IMR-90 (cell line): ENCODE data around the gene SLC9A5. TPM values are rescaled to one million over a fixed set of nuclear protein-coding genes. Genes with fewer than 3 reads are reported as not detected.

Experiments
- ATAC-seq: fragments of 200-7000 bp; cut with Tn5 transposase; 2 replicates; pipeline ENCODE4 v1.9.1; 2020; ENCODE audit warnings: low read depth, mild to moderate bottlenecking, moderate library complexity
- BruUV-seq: library from RNA; stranded (reverse); fragments of 400-500 nt; replicated peaks from 2 replicates; lab custom pipeline; 2021; lab: Mats Ljungman, UMichigan
- CTCF ChIA-PET: fragments of 300-600 bp; formaldehyde crosslinking; extraction: SDS; loops from one replicate; lab custom pipeline; 2021; ENCODE audit warnings: antibody characterized with exemption; lab: Yijun Ruan, JAX
- POLR2A ChIA-PET: fragments of 300-600 bp; sonication (Branson Sonifier 250); formaldehyde crosslinking; loops from one replicate; lab custom pipeline; 2022; ENCODE audit warnings: antibody characterized with exemption; ENCODE audit not compliant: unreplicated experiment; lab: Charles Lee
- DNase-seq: peaks from one replicate; pipeline ENCODE4 v3.0.0; 2013
- H2AFZ ChIP-seq: replicated peaks from 2 replicates; pipeline ENCODE3; 2013; ENCODE audit warnings: low read length, mild to moderate bottlenecking; ENCODE audit not compliant: poor library complexity
- H2AK5ac ChIP-seq: 2 replicates; pipeline ENCODE4 v1.6.1; 2013; ENCODE audit warnings: low read depth, low read length, inconsistent platforms
- H2AK9ac ChIP-seq: replicated peaks from 2 replicates; pipeline ENCODE3; 2013; ENCODE audit warnings: mild to moderate bottlenecking, low read depth, low read length, moderate library complexity; ENCODE audit not compliant: poor library complexity
- H2BK120ac ChIP-seq: 2 replicates; pipeline ENCODE4 v1.6.1; 2013; ENCODE audit warnings: low read depth, low read length, inconsistent platforms
- H2BK15ac ChIP-seq: 3 replicates; pipeline ENCODE4 v1.6.1; 2013; ENCODE audit warnings: low read depth, low read length, inconsistent platforms
- H2BK20ac ChIP-seq: 2 replicates; pipeline ENCODE4 v1.6.1; 2013; ENCODE audit warnings: low read depth, mild to moderate bottlenecking, inconsistent platforms, low read length, moderate library complexity
- H2BK5ac ChIP-seq: 2 replicates; pipeline ENCODE4 v1.6.1; 2013; ENCODE audit warnings: mild to moderate bottlenecking, low read depth, low read length, inconsistent platforms; ENCODE audit not compliant: poor library complexity, severe bottlenecking
- H3K14ac ChIP-seq: replicated peaks from 2 replicates; pipeline ENCODE4 v1.6.1; 2013; ENCODE audit warnings: low read depth, low read length, inconsistent platforms
- H3K18ac ChIP-seq: 2 replicates; pipeline ENCODE4 v1.6.1; 2013; ENCODE audit warnings: low read depth, low read length, control low read depth
- H3K23ac ChIP-seq: 2 replicates; pipeline ENCODE4 v1.6.1; 2013; ENCODE audit warnings: low read depth, low read length, inconsistent platforms
- H3K27ac ChIP-seq: 2 replicates; pipeline ENCODE4 v1.5.1; 2013; ENCODE audit warnings: mild to moderate bottlenecking, control low read depth, low read length; ENCODE audit not compliant: insufficient read depth
- H3K27me3 ChIP-seq: 2 replicates; pipeline ENCODE4 v1.6.1; 2013; ENCODE audit warnings: low read length; ENCODE audit not compliant: control insufficient read depth, insufficient read depth
- H3K36me3 ChIP-seq: 2 replicates; pipeline ENCODE4 v1.6.1; 2013; ENCODE audit warnings: low read length, mixed read lengths; ENCODE audit not compliant: control insufficient read depth, insufficient read depth
- H3K4ac ChIP-seq: 2 replicates; pipeline ENCODE4 v1.6.1; 2013; ENCODE audit warnings: low read depth, low read length, inconsistent platforms
- H3K4me1 ChIP-seq: 2 replicates; pipeline ENCODE4 v1.6.1; 2013; ENCODE audit warnings: low read length, mixed read lengths; ENCODE audit not compliant: control insufficient read depth, insufficient read depth
- H3K4me2 ChIP-seq: 2 replicates; pipeline ENCODE4 v1.6.1; 2013; ENCODE audit warnings: low read depth, mild to moderate bottlenecking, control low read depth, low read length, moderate library complexity
- H3K4me3 ChIP-seq: 2 replicates; pipeline ENCODE4 v1.5.1; 2013; ENCODE audit warnings: low read depth, mild to moderate bottlenecking, control low read depth, low read length, moderate library complexity; ENCODE audit not compliant: insufficient read depth
- H3K56ac ChIP-seq: 2 replicates; pipeline ENCODE4 v1.6.1; 2013; ENCODE audit warnings: low read length, inconsistent platforms; ENCODE audit not compliant: insufficient read depth; ENCODE audit errors: extremely low read depth
- H3K79me1 ChIP-seq, 2 experiments: 2 replicates each; pipeline ENCODE4 v1.6.1; 2013; ENCODE audit warnings: low read length in 2 of 2, inconsistent platforms in 1 of 2, low read depth in 1 of 2
- H3K9ac ChIP-seq: 2 replicates; pipeline ENCODE4 v1.6.1; 2013; ENCODE audit warnings: low read depth, low read length, control low read depth
- H3K9me1 ChIP-seq: 2 replicates; pipeline ENCODE4 v1.6.1; 2013; ENCODE audit warnings: low read length, inconsistent platforms; ENCODE audit not compliant: insufficient read depth
- H3K9me3 ChIP-seq: 2 replicates; pipeline ENCODE4 v1.6.1; 2013; ENCODE audit warnings: low read length; ENCODE audit not compliant: control insufficient read depth, insufficient read depth
- H4K20me1 ChIP-seq: 2 replicates; pipeline ENCODE4 v1.6.1; 2013; ENCODE audit warnings: low read length, inconsistent platforms; ENCODE audit not compliant: insufficient read depth
- H4K5ac ChIP-seq: 2 replicates; pipeline ENCODE4 v1.6.1; 2013; ENCODE audit warnings: mild to moderate bottlenecking, low read depth, low read length, control low read depth
- H4K8ac ChIP-seq, 2 experiments: 2 replicates each; pipeline ENCODE4 v1.6.1; 2013; ENCODE audit warnings: low read depth in 2 of 2, low read length in 2 of 2, control low read depth in 1 of 2, inconsistent platforms in 1 of 2
- H4K91ac ChIP-seq: 2 replicates; pipeline ENCODE4 v1.6.1; 2013; ENCODE audit warnings: low read depth, low read length, inconsistent platforms; ENCODE audit not compliant: insufficient read depth
- BHLHE40 ChIP-seq: fragments of 150-350 bp; IDR thresholded peaks from 2 replicates; pipeline ENCODE4 v1.6.1; 2016; ENCODE audit warnings: mild to moderate bottlenecking, low read depth, low read length
- CEBPB ChIP-seq: IDR thresholded peaks from 2 replicates; pipeline ENCODE4 v1.6.1; 2012; ENCODE audit warnings: low read depth, low read length, improper control_type of control experiment
- CHD1 ChIP-seq: IDR thresholded peaks from 2 replicates; pipeline ENCODE4 v1.6.1; 2012; ENCODE audit warnings: low read depth, low read length, improper control_type of control experiment
- FOS ChIP-seq: fragments of 150-350 bp; IDR thresholded peaks from 2 replicates; pipeline ENCODE4 v1.6.1; 2016; ENCODE audit warnings: low read depth, low read length
- MAFK ChIP-seq: IDR thresholded peaks from 2 replicates; pipeline ENCODE4 v1.6.1; 2012; ENCODE audit warnings: low read depth, low read length, improper control_type of control experiment
- MAZ ChIP-seq: IDR thresholded peaks from 2 replicates; pipeline ENCODE4 v1.6.1; 2012; ENCODE audit warnings: low read depth, mild to moderate bottlenecking, low read length, improper control_type of control experiment, moderate library complexity, borderline replicate concordance
- MXI1 ChIP-seq: IDR thresholded peaks from 2 replicates; pipeline ENCODE4 v1.6.1; 2012; ENCODE audit warnings: low read depth, mild to moderate bottlenecking, low read length, moderate library complexity, borderline replicate concordance
- NFE2L2 ChIP-seq: fragments of 150-350 bp; IDR thresholded peaks from 2 replicates; pipeline ENCODE4 v1.6.1; 2016; ENCODE audit warnings: low read depth, mild to moderate bottlenecking, low read length
- POLR2A ChIP-seq: IDR thresholded peaks from 2 replicates; pipeline ENCODE4 v1.6.1; 2012; ENCODE audit warnings: mild to moderate bottlenecking, low read depth, low read length
- RAD21 ChIP-seq: IDR thresholded peaks from 2 replicates; pipeline ENCODE4 v1.6.1; 2012; ENCODE audit warnings: low read length, improper control_type of control experiment
- RCOR1 ChIP-seq: IDR thresholded peaks from 2 replicates; pipeline ENCODE4 v1.6.1; 2012; ENCODE audit warnings: mild to moderate bottlenecking, low read length, improper control_type of control experiment; ENCODE audit not compliant: insufficient replicate concordance
- RFX5 ChIP-seq: IDR thresholded peaks from 2 replicates; pipeline ENCODE4 v1.8.0; 2012; ENCODE audit warnings: low read depth, mild to moderate bottlenecking, low read length, moderate library complexity
- SMC3 ChIP-seq: fragments of 150-350 bp; IDR thresholded peaks from 2 replicates; pipeline ENCODE4 v1.6.1; 2016; ENCODE audit warnings: low read depth, mild to moderate bottlenecking, antibody characterized with exemption, low read length, moderate library complexity
- WGBS, 2 experiments: methylation state at CpG; one replicate each; pipeline versions ENCODE4 v1.1.5 to v1.1.7; 2013; ENCODE audit warnings: missing lambda C conversion rate in 2 of 2; ENCODE audit not compliant: insufficient read length in 1 of 2; ENCODE audit errors: extremely low coverage in 2 of 2; 5-methylcytosine and 5-hydroxymethylcytosine counted together
- dilution Hi-C: fragments of 300-500 bp; cut with HindIII; formaldehyde crosslinking; loops from one replicate; pipeline ENCODE4 v1.14.3; 2018; ENCODE audit warnings: low sequenced_read_pairs; ENCODE audit not compliant: unreplicated experiment
- in situ Hi-C: fragments of 300-500 bp; cut with MboI; formaldehyde crosslinking; loops from 3 replicates; pipeline ENCODE4 v1.14.3; 2019; ENCODE audit warnings: low sequenced_read_pairs, inconsistent platforms, mixed read lengths
- intact Hi-C: fragments of 100-400 bp; cut with micrococcal nuclease; formaldehyde crosslinking; loops from 2 replicates; pipeline ENCODE4 v1.10.0; 2022
- polyA plus RNA-seq, 3 experiments: library from polyadenylated mRNA; depleted of rRNA; stranded (reverse); fragments of >200 nt; gene quantifications; 2 replicates each; pipeline ENCODE4 v1.2.3, GENCODE V29; 2012; ENCODE audit warnings: low replicate concordance in 1 of 3
- total RNA-seq: library from RNA; depleted of rRNA; stranded (reverse); fragments of >200 nt; gene quantifications from 2 replicates; pipeline ENCODE4 v1.2.3, GENCODE V29; 2012
- TF ChIP-seq, protein P1 (sequence below): conservative IDR thresholded peaks from 2 replicates; pipeline ENCODE4 v1.5.1; 2012; ENCODE audit warnings: mild to moderate bottlenecking, low read depth, low read length, improper control_type of control experiment
- TF ChIP-seq, protein P2 (sequence below): fragments of 150-350 bp; IDR thresholded peaks from 2 replicates; pipeline ENCODE4 v1.6.1; 2017; ENCODE audit warnings: mild to moderate bottlenecking, antibody characterized with exemption, low read length, low read depth
- TF ChIP-seq, protein P3 (sequence below): fragments of 150-350 bp; IDR thresholded peaks from 2 replicates; pipeline ENCODE4 v1.6.1; 2016; ENCODE audit warnings: low read depth, mild to moderate bottlenecking, low read length, moderate library complexity, borderline replicate concordance

SLC9A5 gene
- total and polyA plus RNA-seq, 2 of the 4 experiments (the other 2 are of a cell fraction), result 1.8 to 5.7 TPM

DNA sequence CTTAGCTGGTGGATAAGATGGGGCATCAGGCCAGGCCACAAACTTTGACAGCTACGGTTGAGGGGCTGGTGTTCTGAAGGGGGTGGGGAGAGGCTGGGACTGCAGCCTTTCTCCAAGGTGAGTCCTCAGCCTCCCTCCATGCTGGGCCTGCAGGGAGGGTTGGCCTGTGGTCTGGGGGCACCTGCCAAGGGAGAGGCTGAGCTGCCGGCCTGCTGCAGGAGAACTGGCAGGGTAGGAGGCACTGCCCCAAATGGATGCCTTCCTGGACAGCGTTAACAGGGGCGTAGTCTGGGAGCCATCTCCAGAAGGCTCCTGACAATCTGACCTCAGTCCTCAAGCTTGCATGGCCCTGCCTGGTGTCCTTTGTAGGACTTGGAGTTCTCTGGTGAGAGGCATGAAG, 44.7 kb upstream of the SLC9A5 start:
- Histone ChIP-seq H3K23ac (no peak overlapping the region), H3K4me2 (no peak overlapping the region), H3K9me3 (no peaks in the 10 kb centered on the region), H2AFZ (no peak overlapping the region), H4K20me1 (0 out of 2 replicates have a peak, but pooled peaks cover 6% of the 10 kb centered on the region), H3K18ac (no peak overlapping the region), H4K91ac (no peak overlapping the region), H3K14ac (no peak overlapping the region), H2AK5ac (no peak overlapping the region), H3K56ac (no peak overlapping the region), H2BK20ac (no peak overlapping the region), H2AK9ac (peak overlapping the region; percentile 42), H3K27me3 (no peaks in the 10 kb centered on the region), H2BK5ac (no peak overlapping the region), H3K36me3 (peaks cover 28% of the 10 kb centered on the region), H3K27ac (no peak overlapping the region), H3K79me1 (peaks cover 0 to 9% of the 10 kb centered on the region in 2 experiments; a peak in 1 of 4 replicates), H3K9me1 (peaks cover 15% of the 10 kb centered on the region), H3K4me3 (no peak overlapping the region), H2BK120ac (no peak overlapping the region), H4K5ac (no peak overlapping the region), H4K8ac (no peak overlapping the region), H2BK15ac (no peak overlapping the region), H3K4me1 (peaks cover 8% of the 10 kb centered on the region), H3K4ac (no peak overlapping the region), H3K9ac (no peak overlapping the region)
- POLR2A ChIA-PET, result interaction anchor here (0.6 kb wide), 1 partner anchor 33 kb away, joined by 7 read pairs; the partner anchor contains the start of gene NOL3
- CTCF ChIA-PET, result interaction anchor here (0.7 kb wide), 1 partner anchor 196 kb away, joined by 3 read pairs; no protein-coding TSS in a partner anchor
- WGBS, 2 experiments, result no CpG with 5 or more reads among the region's 4 CpGs
- dilution Hi-C loops, result no loop called here
- in situ Hi-C loops, result no loop called here
- no peak for DNase-seq
- BruUV-seq, result no TSS peak
- TF ChIP-seq RFX5 (no peak), POLR2A (no peak), MXI1 (no peak), FOS (no peak), RCOR1 (no peak), MAFK (no peak), NFE2L2 (no peak), CHD1 (no peak), MAZ (no peak), BHLHE40 (no peak), SMC3 (no peak), RAD21 (no peak), CEBPB (no peak)
- TF ChIP-seq, protein P1, sequence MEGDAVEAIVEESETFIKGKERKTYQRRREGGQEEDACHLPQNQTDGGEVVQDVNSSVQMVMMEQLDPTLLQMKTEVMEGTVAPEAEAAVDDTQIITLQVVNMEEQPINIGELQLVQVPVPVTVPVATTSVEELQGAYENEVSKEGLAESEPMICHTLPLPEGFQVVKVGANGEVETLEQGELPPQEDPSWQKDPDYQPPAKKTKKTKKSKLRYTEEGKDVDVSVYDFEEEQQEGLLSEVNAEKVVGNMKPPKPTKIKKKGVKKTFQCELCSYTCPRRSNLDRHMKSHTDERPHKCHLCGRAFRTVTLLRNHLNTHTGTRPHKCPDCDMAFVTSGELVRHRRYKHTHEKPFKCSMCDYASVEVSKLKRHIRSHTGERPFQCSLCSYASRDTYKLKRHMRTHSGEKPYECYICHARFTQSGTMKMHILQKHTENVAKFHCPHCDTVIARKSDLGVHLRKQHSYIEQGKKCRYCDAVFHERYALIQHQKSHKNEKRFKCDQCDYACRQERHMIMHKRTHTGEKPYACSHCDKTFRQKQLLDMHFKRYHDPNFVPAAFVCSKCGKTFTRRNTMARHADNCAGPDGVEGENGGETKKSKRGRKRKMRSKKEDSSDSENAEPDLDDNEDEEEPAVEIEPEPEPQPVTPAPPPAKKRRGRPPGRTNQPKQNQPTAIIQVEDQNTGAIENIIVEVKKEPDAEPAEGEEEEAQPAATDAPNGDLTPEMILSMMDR, result no peak
- TF ChIP-seq, protein P2, sequence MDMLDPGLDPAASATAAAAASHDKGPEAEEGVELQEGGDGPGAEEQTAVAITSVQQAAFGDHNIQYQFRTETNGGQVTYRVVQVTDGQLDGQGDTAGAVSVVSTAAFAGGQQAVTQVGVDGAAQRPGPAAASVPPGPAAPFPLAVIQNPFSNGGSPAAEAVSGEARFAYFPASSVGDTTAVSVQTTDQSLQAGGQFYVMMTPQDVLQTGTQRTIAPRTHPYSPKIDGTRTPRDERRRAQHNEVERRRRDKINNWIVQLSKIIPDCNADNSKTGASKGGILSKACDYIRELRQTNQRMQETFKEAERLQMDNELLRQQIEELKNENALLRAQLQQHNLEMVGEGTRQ, result no peak
- TF ChIP-seq, protein P3, sequence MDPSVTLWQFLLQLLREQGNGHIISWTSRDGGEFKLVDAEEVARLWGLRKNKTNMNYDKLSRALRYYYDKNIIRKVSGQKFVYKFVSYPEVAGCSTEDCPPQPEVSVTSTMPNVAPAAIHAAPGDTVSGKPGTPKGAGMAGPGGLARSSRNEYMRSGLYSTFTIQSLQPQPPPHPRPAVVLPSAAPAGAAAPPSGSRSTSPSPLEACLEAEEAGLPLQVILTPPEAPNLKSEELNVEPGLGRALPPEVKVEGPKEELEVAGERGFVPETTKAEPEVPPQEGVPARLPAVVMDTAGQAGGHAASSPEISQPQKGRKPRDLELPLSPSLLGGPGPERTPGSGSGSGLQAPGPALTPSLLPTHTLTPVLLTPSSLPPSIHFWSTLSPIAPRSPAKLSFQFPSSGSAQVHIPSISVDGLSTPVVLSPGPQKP, result no peak
- ATAC-seq, result no peak
- intact Hi-C loops, result no loop called here
